Measurements from ENCODE around the gene CCDC68. TPM values are rescaled to one million over a fixed set of nuclear protein-coding genes. Genes with fewer than 3 reads are reported as not detected.
A peak's percentile ranks its signal among the peaks of the same experiment; 100 is the strongest.

The CCDC68 gene
- 3.5 and 4.2 TPM in 2 replicates for total RNA-seq

DNA sequence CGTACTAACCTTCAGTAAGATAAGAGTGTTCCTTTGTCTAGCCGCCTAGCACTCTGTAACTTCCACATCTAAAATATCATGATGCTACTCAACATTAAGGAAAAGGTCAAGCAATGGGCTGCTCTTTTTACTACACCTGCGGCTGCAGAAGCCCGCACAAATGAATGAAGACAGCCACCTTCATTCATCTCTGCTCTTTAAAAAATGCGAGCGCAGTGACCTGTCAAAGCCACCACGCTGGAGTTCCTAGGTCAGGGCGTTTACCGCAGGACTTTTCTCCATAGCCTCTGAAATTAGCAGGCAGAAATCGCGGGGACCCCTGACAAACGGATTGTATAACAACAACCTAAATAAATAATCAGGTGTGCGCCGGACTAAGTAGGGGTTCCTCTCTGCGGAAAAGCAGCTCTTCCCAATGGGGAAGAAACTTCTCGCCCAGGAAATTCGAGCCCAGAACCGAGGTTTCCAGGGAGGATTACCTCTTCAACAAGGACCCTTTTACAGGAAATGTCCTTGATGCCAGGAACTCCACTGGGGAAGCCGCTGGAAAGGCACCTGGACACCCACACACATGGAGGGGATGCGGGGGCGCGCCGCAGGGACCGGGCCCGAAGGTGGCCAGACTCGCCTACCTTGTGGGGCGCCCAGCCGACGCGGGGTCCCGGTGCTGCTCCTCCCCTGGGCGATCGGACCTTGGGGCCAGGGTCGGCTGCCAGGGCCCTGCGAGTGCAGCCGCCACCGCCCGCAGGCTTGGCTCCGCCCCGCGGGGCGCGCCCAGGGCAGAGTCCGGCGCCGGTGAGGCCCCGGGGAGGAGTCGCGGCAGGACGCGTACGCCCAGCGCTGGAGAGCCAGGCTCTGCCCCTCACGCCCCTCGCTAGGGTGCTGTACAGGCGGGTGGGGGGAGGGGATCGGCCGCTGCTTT, at the start of gene CCDC68:
TSS of gene CCDC68 (minus strand) at position 758 of the 922 bp plus-strand sequence. CDS start 16,670 bp downstream, outside the sequence.
- no peaks in the 10 kb centered on the region for H3K27me3 ChIP-seq (ENCODE audit: control insufficient read depth, insufficient read depth, low read length)
- H3K36me3 ChIP-seq (ENCODE audit: control insufficient read depth, insufficient read depth, low read length): no peaks in the 10 kb centered on the region
- DNase-seq (ENCODE audit: low read depth) (peak; percentile 23), FAIRE-seq (no peak)
- TF ChIP-seq, protein P1, sequence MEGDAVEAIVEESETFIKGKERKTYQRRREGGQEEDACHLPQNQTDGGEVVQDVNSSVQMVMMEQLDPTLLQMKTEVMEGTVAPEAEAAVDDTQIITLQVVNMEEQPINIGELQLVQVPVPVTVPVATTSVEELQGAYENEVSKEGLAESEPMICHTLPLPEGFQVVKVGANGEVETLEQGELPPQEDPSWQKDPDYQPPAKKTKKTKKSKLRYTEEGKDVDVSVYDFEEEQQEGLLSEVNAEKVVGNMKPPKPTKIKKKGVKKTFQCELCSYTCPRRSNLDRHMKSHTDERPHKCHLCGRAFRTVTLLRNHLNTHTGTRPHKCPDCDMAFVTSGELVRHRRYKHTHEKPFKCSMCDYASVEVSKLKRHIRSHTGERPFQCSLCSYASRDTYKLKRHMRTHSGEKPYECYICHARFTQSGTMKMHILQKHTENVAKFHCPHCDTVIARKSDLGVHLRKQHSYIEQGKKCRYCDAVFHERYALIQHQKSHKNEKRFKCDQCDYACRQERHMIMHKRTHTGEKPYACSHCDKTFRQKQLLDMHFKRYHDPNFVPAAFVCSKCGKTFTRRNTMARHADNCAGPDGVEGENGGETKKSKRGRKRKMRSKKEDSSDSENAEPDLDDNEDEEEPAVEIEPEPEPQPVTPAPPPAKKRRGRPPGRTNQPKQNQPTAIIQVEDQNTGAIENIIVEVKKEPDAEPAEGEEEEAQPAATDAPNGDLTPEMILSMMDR (IDR thresholded peaks at IDR 0.05; ENCODE audit: insufficient read depth, low read length, severe bottlenecking): no peak
- H3K4me3 ChIP-seq (ENCODE audit: low read depth, low read length): peak within 1 kb of the TSS; percentile 75

- H3K4me3 ChIP-seq (ENCODE audit: low read depth, low read length): no peak overlapping the region
- FAIRE-seq (no peak), DNase-seq (ENCODE audit: low read depth) (no peak)
- no peaks in the 10 kb centered on the region for H3K36me3 ChIP-seq (ENCODE audit: control insufficient read depth, insufficient read depth, low read length)
- TF ChIP-seq, protein P1 (IDR thresholded peaks at IDR 0.05; ENCODE audit: insufficient read depth, low read length, severe bottlenecking): no peak
- H3K27me3 ChIP-seq (ENCODE audit: control insufficient read depth, insufficient read depth, low read length): no peaks in the 10 kb centered on the region
Observed at GRCh38 chr18:55007602-55008001, 48.3 kb upstream of the CCDC68 start.

DNA sequence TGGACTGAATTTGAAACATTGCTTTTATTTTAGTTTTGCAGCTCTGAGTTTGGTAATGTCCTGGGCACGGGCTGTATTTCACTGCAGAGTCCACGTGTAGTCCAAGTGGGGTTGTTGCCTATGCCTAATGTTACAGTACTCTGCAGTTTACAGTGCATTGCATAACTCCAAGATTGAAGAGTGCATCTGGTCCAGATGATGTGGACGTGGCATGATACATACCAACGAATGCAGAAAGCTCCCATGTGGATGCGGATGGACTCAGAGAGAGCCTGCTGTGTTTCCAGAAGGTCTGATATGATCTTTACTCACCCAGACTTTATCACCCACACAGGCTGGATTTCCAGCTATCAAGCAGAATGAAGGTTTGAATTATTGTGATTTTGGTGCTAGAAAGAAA, 44.4 kb upstream of the CCDC68 start:
- FAIRE-seq: no peak
- no peak overlapping the region for H3K4me3 ChIP-seq (ENCODE audit: low read depth, low read length)
- no peaks in the 10 kb centered on the region for H3K27me3 ChIP-seq (ENCODE audit: control insufficient read depth, insufficient read depth, low read length)
- no peak for DNase-seq (ENCODE audit: low read depth)
- no peaks in the 10 kb centered on the region for H3K36me3 ChIP-seq (ENCODE audit: control insufficient read depth, insufficient read depth, low read length)
- TF ChIP-seq, protein P1 (IDR thresholded peaks at IDR 0.05; ENCODE audit: insufficient read depth, low read length, severe bottlenecking): no peak

DNA sequence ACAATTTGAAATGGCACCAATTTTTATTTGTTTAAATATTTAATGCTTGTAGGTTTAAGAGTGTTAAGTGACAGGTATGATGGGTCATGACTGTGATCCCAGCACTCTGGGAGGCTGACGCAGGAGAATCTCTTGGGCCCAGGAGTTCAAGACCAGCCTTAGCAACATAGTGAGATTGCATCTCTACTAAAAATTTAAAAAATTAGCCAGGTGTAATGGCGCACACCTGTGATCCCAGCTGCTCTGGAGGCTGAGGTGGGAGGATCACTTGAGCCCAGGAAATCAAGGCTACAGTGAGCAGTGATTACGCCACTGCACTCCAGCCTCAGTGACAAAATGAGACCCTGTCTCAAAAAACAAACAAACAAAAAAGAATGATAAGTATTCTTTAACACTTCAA, 43.0 kb upstream of the CCDC68 start:
- no peak for FAIRE-seq

DNA sequence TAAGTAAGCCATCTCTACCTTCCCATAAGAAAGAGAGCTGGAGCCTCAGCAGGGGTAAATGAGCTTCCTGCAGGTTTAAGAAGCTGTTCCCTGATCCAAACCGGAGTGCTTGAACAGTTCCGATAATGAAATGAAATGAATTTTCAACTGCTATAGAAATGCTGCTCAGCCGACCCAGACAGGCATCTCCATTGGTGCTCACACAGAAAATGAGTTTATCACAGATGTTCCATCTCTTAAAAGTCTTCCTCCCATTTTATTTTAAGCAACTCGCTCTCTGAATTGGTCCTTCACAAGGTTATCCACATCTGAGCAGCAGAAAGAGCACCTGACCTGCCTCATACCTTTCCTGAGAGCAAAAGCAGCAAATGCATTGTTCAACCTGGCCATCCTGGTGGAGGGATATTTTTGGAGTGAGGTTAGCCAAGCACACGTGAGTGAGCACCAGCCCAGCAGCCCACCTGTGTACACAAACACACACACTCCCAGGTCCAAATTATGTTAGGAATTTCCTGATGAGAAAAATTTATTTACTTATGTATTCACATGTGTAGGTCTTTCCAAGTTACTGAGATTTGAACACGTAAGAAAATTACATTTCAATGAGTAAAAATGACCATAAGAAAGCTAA, 42.2 kb upstream of the CCDC68 start:
- DNase-seq (ENCODE audit: low read depth): peak; percentile 74
- TF ChIP-seq, protein P1 (IDR thresholded peaks at IDR 0.05; ENCODE audit: insufficient read depth, low read length, severe bottlenecking): no peak

More for the DNA sequence above, 43.0 kb upstream of the CCDC68 start:
- H3K36me3 ChIP-seq (ENCODE audit: control insufficient read depth, insufficient read depth, low read length): no peaks in the 10 kb centered on the region
- TF ChIP-seq, protein P1 (IDR thresholded peaks at IDR 0.05; ENCODE audit: insufficient read depth, low read length, severe bottlenecking): no peak
- no peak for DNase-seq (ENCODE audit: low read depth)
- no peak overlapping the region for H3K4me3 ChIP-seq (ENCODE audit: low read depth, low read length)
- no peaks in the 10 kb centered on the region for H3K27me3 ChIP-seq (ENCODE audit: control insufficient read depth, insufficient read depth, low read length)

More for the DNA sequence above, 42.2 kb upstream of the CCDC68 start:
- H3K27me3 ChIP-seq (ENCODE audit: control insufficient read depth, insufficient read depth, low read length): no peaks in the 10 kb centered on the region
- no peak for FAIRE-seq
- H3K4me3 ChIP-seq (ENCODE audit: low read depth, low read length): no peak overlapping the region
- H3K36me3 ChIP-seq (ENCODE audit: control insufficient read depth, insufficient read depth, low read length): no peaks in the 10 kb centered on the region
